GM23248 (cell line): ENCODE data around the gene SENP1. TPM values are rescaled to one million over a fixed set of nuclear protein-coding genes. Genes with fewer than 3 reads are reported as not detected.

Experiments used
- DNase-seq: peaks from one replicate; pipeline ENCODE4 v3.0.0-alpha.2; 2015
- H2AFZ ChIP-seq: fragments of 200-600 bp; sonication (generic); 2 replicates; pipeline ENCODE4 v1.6.1; 2016; ENCODE audit warnings: antibody characterized with exemption
- H3F3A ChIP-seq: fragments of 200-600 bp; sonication (generic); 2 replicates; pipeline ENCODE4 v1.6.1; 2016; ENCODE audit warnings: mild to moderate bottlenecking, antibody characterized with exemption, mixed run types; ENCODE audit not compliant: insufficient read depth
- H3K27ac ChIP-seq: fragments of 200-600 bp; sonication (generic); 2 replicates; pipeline ENCODE4 v1.5.1; 2016; ENCODE audit warnings: mild to moderate bottlenecking
- H3K27me3 ChIP-seq: fragments of 200-600 bp; sonication (generic); replicated peaks from 2 replicates; pipeline ENCODE4 v1.6.1; 2016; ENCODE audit warnings: mild to moderate bottlenecking; ENCODE audit not compliant: insufficient read depth
- H3K36me3 ChIP-seq: fragments of 200-600 bp; sonication (generic); 2 replicates; pipeline ENCODE4 v1.6.1; 2016; ENCODE audit warnings: low read depth, mild to moderate bottlenecking
- H3K4me1 ChIP-seq: fragments of 200-600 bp; sonication (generic); 2 replicates; pipeline ENCODE4 v1.6.1; 2016; ENCODE audit warnings: mild to moderate bottlenecking; ENCODE audit not compliant: insufficient read depth
- H3K4me2 ChIP-seq: fragments of 200-600 bp; sonication (generic); one replicate; pipeline ENCODE4 v1.6.1; 2016; ENCODE audit warnings: mild to moderate bottlenecking; ENCODE audit not compliant: unreplicated experiment
- H3K4me3 ChIP-seq: fragments of 200-600 bp; sonication (generic); 2 replicates; pipeline ENCODE4 v1.5.1; 2016; ENCODE audit warnings: mild to moderate bottlenecking
- H3K79me2 ChIP-seq: fragments of 200-600 bp; sonication (generic); 2 replicates; pipeline ENCODE4 v1.6.1; 2016; ENCODE audit warnings: mild to moderate bottlenecking; ENCODE audit not compliant: insufficient read depth
- H3K9ac ChIP-seq: fragments of 200-600 bp; sonication (generic); 2 replicates; pipeline ENCODE4 v1.6.1; 2016; ENCODE audit warnings: mild to moderate bottlenecking
- H3K9me2 ChIP-seq: fragments of 200-600 bp; sonication (generic); 2 replicates; pipeline ENCODE4 v1.6.1; 2016; ENCODE audit warnings: mixed run types, mild to moderate bottlenecking, moderate library complexity; ENCODE audit not compliant: insufficient read depth
- H3K9me3 ChIP-seq: fragments of 200-600 bp; sonication (generic); one replicate; pipeline ENCODE4 v1.6.1; 2017; ENCODE audit warnings: low read depth
- H4K20me1 ChIP-seq: fragments of 200-600 bp; sonication (generic); 2 replicates; pipeline ENCODE4 v1.6.0; 2016; ENCODE audit not compliant: insufficient read depth
- EZH2 ChIP-seq: fragments of 200-600 bp; sonication (generic); IDR thresholded peaks from 2 replicates; pipeline ENCODE4 v1.6.1; 2018; ENCODE audit warnings: antibody characterized with exemption, mild to moderate bottlenecking; ENCODE audit not compliant: insufficient read depth, poor library complexity, severe bottlenecking
- EZH2phosphoT487 ChIP-seq: fragments of 200-600 bp; sonication (generic); IDR thresholded peaks from 2 replicates; pipeline ENCODE4 v1.6.1; 2018; ENCODE audit warnings: antibody characterized with exemption, moderate library complexity, mild to moderate bottlenecking, low read depth; ENCODE audit not compliant: insufficient read depth
- WGBS, 2 experiments: methylation state at CpG; one replicate each; pipeline ENCODE4 v1.1.6; 2015 to 2017; ENCODE audit warnings: low lambda C conversion rate in 2 of 2, low coverage in 1 of 2; ENCODE audit errors: missing lambda C conversion rate in 2 of 2; 5-methylcytosine and 5-hydroxymethylcytosine counted together
- in situ Hi-C: fragments of 300-500 bp; cut with MboI; formaldehyde crosslinking; loops from 2 replicates; pipeline ENCODE4 v1.15.0; 2020
- polyA plus RNA-seq: library from polyadenylated mRNA; unstranded; fragments of >200 nt; fragmentation: Nextera tagmentation; extraction: Ambion mirVana; gene quantifications from 2 replicates; pipeline ENCODE4 v1.2.1, GENCODE V29; 2016
- total RNA-seq: library from RNA; depleted of rRNA; stranded (reverse); fragments of >200 nt; shearing (Covaris generic); gene quantifications from 2 replicates; pipeline ENCODE4 v1.2.3, GENCODE V29; 2014; rRNA removed

The SENP1 gene
- total RNA-seq (15.3 and 28.6 TPM in 2 replicates), polyA plus RNA-seq (6.1 and 6.7 TPM in 2 replicates)

DNA sequence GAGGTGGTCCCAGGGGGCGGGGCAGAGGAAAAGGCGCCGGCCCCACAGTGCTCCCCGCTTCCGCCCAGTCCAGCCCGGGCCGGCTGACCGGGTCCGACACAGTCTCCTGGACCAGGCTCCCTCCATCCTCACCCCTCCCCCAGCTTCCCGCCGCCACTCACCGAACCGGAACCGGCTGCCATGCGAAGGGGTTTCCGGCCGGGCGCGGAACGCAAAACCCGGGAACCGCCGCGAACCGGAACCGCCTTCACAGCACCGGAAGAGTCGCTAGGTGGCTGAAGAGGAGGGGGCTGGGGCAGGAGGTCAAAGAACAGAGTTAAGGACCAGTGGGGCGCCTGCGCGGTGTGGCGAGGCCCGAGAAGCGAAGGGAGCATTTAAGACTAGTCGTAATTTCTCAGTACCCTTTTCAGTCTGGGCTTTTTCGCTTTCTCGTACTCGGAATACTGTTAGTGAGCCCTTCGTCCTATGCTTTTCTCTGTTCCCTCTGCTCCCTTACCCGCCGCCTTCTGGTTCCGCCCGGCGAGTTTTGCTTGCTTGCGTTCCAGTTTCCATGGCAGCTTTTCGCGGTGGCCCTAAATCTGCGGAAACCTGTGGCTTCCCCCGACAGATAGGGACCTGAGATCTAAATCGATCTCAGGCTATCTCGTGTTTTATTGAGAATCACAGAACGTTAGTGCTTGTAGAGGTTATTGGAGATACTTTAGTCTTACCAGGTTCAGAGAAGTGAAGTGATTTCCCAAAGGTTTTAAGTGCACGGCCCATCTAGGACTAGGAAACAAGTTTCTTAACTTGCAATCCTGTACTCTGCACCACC lies at the start of gene SENP1:
SENP1 (minus strand) TSS at position 213 of the 814 bp plus-strand sequence. CDS start 4,607 bp downstream, outside the sequence.
- Histone ChIP-seq H3K4me2 (peak within 1 kb of the TSS; percentile 96), H3K27me3 (no peaks in the 10 kb centered on the region), H3K27ac (peak within 1 kb of the TSS; percentile 96), H4K20me1 (no peaks in the 10 kb centered on the region), H3K36me3 (no peaks in the 10 kb centered on the region), H3K9ac (peak within 1 kb of the TSS; percentile 94), H3K9me3 (no peaks in the 10 kb centered on the region), H3K79me2 (peaks cover 50% of the 10 kb centered on the region), H3K4me1 (peaks cover 8% of the 10 kb centered on the region; the same call in 1 of the 2 replicates), H3F3A (peaks cover 7% of the 10 kb centered on the region), H3K9me2 (no peaks in the 10 kb centered on the region), H2AFZ (peak within 1 kb of the TSS; percentile 99), H3K4me3 (peak within 1 kb of the TSS; percentile 86)
- in situ Hi-C loops, result no loop called here
- peak; percentile 94 for DNase-seq
- TF ChIP-seq EZH2, result no peak
- no peak for TF ChIP-seq EZH2phosphoT487
- WGBS, 2 experiments, result 1% methylated on average over 38 to 53 of the region's 53 CpGs

DNA sequence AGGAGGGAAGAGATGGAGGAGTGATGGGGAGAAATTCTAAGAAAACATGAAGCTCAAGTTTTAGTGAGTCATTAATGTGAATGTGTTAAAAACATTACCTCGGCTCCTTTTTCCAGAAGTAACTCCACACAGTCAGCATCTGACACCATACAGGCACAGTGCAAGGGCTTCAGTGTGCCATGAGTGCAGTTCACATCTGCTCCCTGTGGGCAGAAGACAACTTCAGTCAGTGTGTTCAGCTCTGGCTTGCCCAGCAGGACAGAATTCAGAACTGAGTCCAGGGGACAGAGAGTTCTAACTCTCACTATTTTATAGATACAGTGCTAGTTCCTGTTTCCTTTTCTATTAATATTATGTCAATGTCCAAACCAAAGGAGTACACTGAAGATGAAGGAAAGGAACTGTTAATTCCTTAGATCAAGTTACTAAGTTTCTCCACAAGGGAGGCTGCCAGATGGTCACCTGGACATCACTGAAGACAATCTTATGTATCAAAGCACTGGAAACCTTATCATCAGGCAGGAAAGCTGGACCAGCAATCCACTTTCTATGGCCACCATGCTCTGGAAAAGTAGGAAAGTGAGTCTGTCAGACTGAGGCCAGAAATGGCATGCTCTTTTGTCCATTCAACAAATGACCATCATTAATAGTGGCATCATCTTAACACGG lies 45.4 kb upstream of the SENP1 start:
- Histone ChIP-seq H3K9me2 (no peaks in the 10 kb centered on the region), H3K36me3 (peaks cover 27% of the 10 kb centered on the region; the same call in 1 of the 2 replicates), H3K79me2 (peaks cover 26% of the 10 kb centered on the region), H3K27ac (no peak overlapping the region), H3F3A (no peaks in the 10 kb centered on the region), H3K27me3 (no peaks in the 10 kb centered on the region), H3K4me2 (no peak overlapping the region), H3K9ac (no peak overlapping the region), H3K9me3 (no peaks in the 10 kb centered on the region), H3K4me3 (no peak overlapping the region), H3K4me1 (no peaks in the 10 kb centered on the region), H4K20me1 (no peaks in the 10 kb centered on the region), H2AFZ (no peak overlapping the region)
- in situ Hi-C loops, result no loop called here
- WGBS, 2 experiments, result 42 to 47% methylated on average over 2 of the region's 2 CpGs
- no peak for DNase-seq
- TF ChIP-seq EZH2, result no peak
- TF ChIP-seq EZH2phosphoT487, result no peak

DNA sequence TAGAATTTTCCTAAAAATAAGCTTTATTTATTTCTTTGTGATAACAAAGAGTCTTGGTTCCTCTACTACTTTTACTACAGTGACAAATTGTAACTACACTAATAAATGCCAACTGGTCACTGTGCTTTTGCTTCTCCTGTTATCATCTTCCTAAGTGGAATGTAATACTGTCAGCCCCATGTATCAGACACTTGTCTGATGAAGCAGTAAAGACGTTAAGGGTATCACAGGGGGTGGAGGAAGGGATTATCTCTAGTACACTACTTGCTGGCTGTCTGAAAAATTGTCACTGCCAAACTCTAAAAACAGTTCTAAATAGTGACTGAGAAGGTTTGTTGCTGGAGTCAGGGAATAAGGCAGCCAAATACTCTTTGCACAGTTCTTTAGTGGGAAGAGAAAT lies 40.1 kb upstream of the SENP1 start:
- no peak overlapping the region for H3K4me2 ChIP-seq
- in situ Hi-C loops, result no loop called here
- no peaks in the 10 kb centered on the region for H3K4me1 ChIP-seq
- H3F3A ChIP-seq, result no peaks in the 10 kb centered on the region
- no peaks in the 10 kb centered on the region for H4K20me1 ChIP-seq
- peaks cover 32% of the 10 kb centered on the region; the same call in 1 of the 2 replicates for H3K36me3 ChIP-seq
- WGBS, 2 experiments, result 13 to 14% methylated on average over 1 of the region's 1 CpG
- TF ChIP-seq EZH2phosphoT487, result no peak
- TF ChIP-seq EZH2, result no peak
- no peak overlapping the region for H2AFZ ChIP-seq
- no peaks in the 10 kb centered on the region for H3K9me2 ChIP-seq
- H3K4me3 ChIP-seq, result no peak overlapping the region
- no peaks in the 10 kb centered on the region for H3K27me3 ChIP-seq
- no peak overlapping the region for H3K9ac ChIP-seq
- H3K9me3 ChIP-seq, result no peaks in the 10 kb centered on the region
- H3K79me2 ChIP-seq, result no peaks in the 10 kb centered on the region
- DNase-seq, result no peak
- H3K27ac ChIP-seq, result no peak overlapping the region

DNA sequence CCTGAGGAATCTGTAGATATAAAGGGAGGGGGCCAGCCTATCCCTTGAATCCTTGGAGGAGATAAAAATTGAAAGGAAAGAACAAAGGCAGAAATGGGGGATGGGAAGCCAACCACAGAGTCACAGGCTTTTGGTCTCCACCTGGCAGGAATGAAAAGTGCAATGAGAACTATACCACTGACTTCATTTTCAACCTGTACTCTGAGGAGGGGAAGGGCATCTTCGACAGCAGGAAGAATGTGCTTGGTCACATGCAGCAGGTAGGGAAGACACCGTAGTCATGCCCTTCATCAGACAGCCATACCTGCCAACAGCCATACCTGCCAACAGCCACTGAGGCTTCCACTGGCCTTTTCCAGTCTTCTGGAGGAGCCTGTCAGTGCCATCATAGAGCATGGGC lies 38.0 kb upstream of the SENP1 start:
- in situ Hi-C loops, result no loop called here
- TF ChIP-seq EZH2phosphoT487, result no peak
- no peak for TF ChIP-seq EZH2

More for the DNA sequence above, 38.0 kb upstream of the SENP1 start:
- WGBS, 2 experiments, result 68 to 81% methylated on average over 2 of the region's 2 CpGs
- no peaks in the 10 kb centered on the region for H3K4me1 ChIP-seq
- no peaks in the 10 kb centered on the region for H3F3A ChIP-seq
- no peak overlapping the region for H3K27ac ChIP-seq
- no peaks in the 10 kb centered on the region for H4K20me1 ChIP-seq
- H2AFZ ChIP-seq, result no peak overlapping the region
- DNase-seq, result no peak
- peaks cover 18% of the 10 kb centered on the region; the same call in 1 of the 2 replicates for H3K36me3 ChIP-seq
- H3K4me3 ChIP-seq, result no peak overlapping the region
- no peaks in the 10 kb centered on the region for H3K27me3 ChIP-seq
- H3K9ac ChIP-seq, result no peak overlapping the region
- H3K9me2 ChIP-seq, result no peaks in the 10 kb centered on the region
- no peaks in the 10 kb centered on the region for H3K79me2 ChIP-seq
- H3K9me3 ChIP-seq, result no peaks in the 10 kb centered on the region
- no peak overlapping the region for H3K4me2 ChIP-seq
